Fibroblast of upper back skin (primary cell): ENCODE results near the gene MYDGF.
A peak's percentile ranks its signal among the peaks of the same experiment; 100 is the strongest.

Source experiments
- DNase-seq: peaks from one replicate; pipeline ENCODE4 v3.0.0-alpha.2; 2013

MYDGF gene

GRCh38 chr19:4673726-4674125, 3.6 kb upstream of the MYDGF start:
- DNase-seq: no peak

DNA sequence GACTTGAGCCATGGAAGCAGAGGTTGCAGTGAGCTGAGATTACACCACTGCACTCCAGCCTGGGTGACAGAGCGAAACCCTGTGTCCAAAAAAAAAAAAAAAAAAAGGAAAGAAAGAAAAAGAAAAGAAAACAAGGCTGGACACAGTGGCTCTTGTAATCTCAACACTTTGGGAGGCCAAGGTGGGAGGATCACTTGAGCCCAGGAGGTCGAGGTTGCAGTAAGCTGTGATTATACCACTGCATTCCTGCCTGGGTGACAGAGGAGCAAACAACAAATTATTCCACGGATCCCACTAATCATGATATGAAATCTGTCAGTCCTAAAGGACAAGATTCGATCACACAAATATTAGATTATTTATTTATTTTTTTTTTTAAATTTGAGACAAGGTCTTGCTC, 3.1 kb upstream of the MYDGF start:
- DNase-seq: no peak

DNA sequence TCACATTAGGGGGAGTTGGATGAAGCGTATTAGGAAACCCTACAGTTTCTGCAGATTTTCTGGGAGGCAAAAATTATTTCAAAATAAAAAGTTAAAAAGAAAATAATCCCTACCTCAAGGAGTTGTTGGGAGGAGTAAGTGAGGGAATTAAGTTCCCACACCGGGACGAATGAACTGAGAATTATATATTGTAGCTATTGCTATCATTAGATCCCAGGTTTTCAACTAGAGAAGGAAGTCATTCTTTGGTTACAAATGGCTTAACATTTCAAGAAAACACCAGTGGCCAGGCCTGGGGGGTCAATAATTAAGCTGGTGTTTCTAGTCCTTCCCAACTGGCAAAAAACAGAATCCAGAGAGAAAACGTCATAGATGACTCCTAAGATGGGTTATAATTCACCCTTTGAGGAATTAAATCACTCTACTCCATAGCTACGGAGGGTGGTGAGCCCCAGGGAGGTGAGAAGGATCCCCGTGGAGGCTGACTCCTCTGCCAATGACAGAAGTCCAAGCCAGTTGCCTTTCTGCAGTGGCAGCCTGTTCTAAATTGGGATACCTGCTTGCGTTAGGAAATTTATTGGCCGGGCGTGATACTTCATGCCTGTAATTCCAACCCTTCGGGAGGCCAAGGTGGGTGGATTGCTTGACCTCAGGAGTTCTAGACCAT, 1.2 kb upstream of the MYDGF start:
- DNase-seq: no peak

DNA sequence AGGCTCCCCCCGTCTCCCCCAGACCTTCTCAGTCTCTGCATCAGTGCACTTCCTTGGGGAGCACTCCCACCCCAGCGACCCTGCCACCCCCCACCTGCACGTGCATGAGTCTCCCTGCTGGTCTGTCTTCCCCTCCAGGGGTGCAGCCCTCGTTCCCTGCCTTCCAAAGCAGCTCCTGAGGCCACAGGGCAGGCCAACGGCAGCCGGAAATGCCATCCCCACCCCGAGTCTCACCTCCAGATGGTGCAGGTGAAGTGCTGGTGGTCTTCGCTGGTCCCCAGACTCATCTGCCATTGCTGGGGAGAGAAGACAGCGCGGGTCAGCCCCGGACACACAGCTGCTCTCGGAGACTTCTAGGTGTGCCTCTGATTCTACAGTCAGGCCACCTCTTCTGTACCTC, 5.5 kb downstream of the MYDGF start:
- no peak for DNase-seq

GRCh38 chr19:4662812-4663211, 7.3 kb downstream of the MYDGF start:
- DNase-seq: no peak

DNA sequence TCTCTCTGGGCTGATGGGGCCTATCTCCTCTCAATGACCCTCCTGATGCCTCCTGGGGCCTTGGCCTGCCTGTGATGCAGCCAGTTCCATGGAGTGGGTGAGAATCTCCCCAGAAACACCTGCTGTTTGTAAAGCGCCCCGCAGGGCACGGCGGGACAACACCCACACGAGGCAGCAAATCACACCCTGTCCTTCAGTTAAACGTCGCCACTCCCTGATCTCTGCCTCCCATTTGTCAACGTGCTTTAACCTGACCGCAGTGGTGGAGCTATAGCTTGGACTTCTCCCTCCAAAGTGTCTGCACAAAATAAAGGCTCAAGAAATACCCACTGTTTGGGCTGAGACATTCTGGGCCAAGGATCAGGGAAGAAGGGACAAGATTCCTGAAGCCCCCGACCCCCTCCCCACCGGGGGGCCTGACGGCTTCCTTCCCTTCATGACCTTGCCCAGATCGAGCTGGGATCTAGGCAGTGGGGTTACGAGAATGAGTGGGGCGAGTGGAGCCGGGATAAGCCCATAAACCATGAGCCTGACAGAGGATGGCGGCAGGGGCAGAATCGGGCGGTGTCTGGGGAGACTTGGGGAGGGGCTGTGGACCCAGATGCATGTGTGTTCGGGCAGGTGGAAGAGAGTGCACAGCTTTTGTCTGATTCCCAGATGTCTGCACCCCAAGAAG, 8.0 kb downstream of the MYDGF start:
- no peak for DNase-seq

GRCh38 chr19:4660993-4661392, 9.1 kb downstream of the MYDGF start:
- DNase-seq: no peak

- DNase-seq: no peak
Measured at GRCh38 chr19:4660181-4660791, 9.9 kb downstream of the MYDGF start.

DNA sequence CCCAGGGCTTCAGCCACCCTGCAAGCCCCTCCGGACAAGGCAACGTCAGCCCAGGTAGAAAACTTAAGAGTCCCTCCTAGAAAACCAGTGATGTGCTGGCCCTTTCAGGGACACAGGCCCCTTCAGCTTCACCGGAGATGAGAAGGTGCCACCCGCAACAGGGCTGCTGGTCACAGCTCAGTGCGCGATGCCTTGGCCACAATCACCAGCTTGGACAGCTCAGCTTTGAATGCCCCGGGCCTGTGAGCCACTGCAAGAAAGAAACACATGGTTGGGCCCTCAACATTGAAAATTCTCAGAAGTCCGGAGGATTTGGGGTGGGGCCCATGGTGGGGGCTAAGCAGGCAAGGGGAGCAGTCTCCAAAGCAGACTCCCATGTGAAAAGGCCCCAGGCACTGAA, 12.3 kb downstream of the MYDGF start:
- no peak for DNase-seq

- DNase-seq: no peak
Measured at GRCh38 chr19:4657262-4657661, 12.9 kb downstream of the MYDGF start.

DNA sequence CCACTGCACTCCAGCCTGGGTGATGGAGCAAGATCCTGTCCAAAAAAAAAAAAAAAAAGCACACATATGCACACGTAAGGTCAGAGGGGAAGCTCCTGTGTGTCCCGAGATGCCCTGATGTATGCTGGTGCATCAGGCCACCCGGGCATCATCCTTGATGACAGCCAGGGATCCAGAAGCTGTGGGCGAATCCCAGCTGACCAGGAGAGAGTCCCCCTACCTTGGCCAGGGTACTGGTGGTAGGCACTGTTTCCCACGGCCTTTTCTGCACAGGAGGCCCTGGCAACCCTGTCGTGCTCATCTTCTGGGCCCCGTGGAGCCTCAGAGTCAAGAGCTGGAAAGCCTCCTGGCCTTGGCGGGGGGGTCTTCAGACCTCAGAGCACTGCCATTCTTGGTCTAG, 14.0 kb downstream of the MYDGF start:
- DNase-seq: no peak

- DNase-seq: no peak
Measured at GRCh38 chr19:4654437-4655361, 15.4 kb downstream of the MYDGF start.

- no peak for DNase-seq
Measured at GRCh38 chr19:4653793-4654436, 16.2 kb downstream of the MYDGF start.

- DNase-seq: no peak
Measured at GRCh38 chr19:4652075-4652474, 18.1 kb downstream of the MYDGF start.

GRCh38 chr19:4650159-4650558, 20.0 kb downstream of the MYDGF start:
- DNase-seq: no peak

GRCh38 chr19:4649392-4650047, 20.6 kb downstream of the MYDGF start:
- no peak for DNase-seq

- peak; percentile 35 for DNase-seq
Measured at GRCh38 chr19:4647676-4648644, 22.2 kb downstream of the MYDGF start.

DNA sequence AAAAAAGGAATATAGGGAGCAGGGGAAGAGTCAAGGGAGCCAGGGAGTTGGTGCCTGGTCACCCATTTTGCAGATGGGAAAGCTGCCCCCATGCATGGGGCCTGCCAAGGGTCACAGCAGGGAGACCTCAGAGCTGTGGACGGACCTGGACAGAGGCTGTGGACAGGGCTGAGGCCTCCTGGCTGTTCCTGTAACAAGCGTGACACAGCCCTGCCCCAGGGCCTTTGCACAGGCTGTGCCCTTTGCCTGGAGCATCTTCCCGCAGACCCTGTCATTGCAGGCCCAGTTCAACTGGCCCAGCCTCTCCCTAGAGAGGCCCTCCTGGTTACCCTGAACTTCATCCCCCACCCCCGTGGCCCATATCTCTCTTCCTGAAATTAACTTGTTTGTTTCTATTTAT, 24.4 kb downstream of the MYDGF start:
- DNase-seq: no peak

- no peak for DNase-seq
Measured at GRCh38 chr19:4642625-4643024, 27.5 kb downstream of the MYDGF start.

DNA sequence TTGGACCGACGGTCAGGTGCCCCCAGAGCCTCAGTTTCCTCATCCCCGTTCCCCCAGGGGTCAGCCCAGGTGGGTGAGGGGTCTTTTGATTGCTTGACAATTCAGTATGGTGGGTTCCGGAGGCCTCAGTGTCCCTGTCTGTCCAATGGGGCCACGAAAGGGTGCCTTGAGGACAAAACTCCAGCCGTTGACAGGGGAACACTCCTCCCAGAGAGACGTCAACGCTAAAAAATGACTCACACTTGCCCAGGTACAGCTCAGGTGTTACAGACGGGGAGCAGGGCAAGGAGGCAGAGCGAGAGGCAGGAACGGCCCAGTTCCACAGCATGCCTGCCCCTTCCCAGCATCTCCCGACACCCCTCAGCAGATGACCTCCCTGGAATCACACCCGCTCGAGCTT, 29.0 kb downstream of the MYDGF start:
- no peak for DNase-seq
